Measurements from ENCODE around the gene ARHGAP29. TPM values are rescaled to one million over a fixed set of nuclear protein-coding genes. Genes with fewer than 3 reads are reported as not detected.
A peak's percentile ranks its signal among the peaks of the same experiment; 100 is the strongest.

ARHGAP29 gene
- total and polyA plus RNA-seq, 7 experiments from 2014 or later = 0.02 to 0.37 (median 0.13) TPM; not detected in 4

DNA sequence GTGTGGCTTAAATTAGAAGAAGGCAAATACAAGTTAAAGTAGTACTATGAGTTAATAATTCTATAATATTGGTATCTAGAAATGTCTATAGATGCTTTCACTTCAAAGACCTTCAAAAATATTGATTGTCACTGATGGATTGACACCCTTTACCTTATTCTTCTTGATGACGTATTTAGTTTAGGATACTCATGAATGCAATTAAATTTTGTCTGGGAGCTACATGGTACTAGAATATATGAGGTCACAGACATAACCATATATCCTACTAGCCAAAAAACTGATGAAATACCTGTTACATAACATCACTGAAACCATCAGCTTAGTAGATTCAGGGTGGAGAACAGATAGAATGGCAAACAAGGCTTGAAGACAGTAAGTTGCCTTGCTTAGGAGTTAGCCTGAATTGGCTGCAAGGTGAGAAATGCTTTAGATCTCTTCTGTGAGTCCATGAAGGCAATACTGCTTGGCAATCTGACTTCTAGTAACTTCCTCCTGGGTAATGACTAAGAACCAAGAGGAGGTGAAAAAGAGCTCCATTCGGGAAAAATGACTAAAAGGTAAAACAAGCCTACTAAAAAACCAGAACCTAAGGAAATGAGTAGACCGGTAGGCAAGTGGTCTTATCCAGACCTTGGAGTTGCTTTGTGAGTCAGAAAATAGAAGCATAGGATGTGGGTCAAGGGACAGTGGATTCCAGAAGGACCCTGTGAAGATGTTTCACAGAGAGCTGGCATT lies 16.9 kb upstream of the ARHGAP29 start:
- H3K27ac Mint-ChIP-seq = no peak overlapping the region
- intact Hi-C loops (cut with micrococcal nuclease) = no loop called here
- H3K27me3 ChIP-seq (ENCODE audit: control insufficient read depth in 2 of 2, insufficient read depth in 2 of 2, low read length in 2 of 2) = no peaks in the 10 kb centered on the region
- no peaks in the 10 kb centered on the region for H3K9me3 Mint-ChIP-seq
- H3K27ac ChIP-seq (ENCODE audit: low read depth, low read length) = no peak overlapping the region
- H3K27me3 Mint-ChIP-seq = peaks cover 23 to 53% (median 42%) of the 10 kb centered on the region in 5 donors
- H3K4me1 ChIP-seq (ENCODE audit: control insufficient read depth in 2 of 2, insufficient read depth in 2 of 2, low read length in 2 of 2) = no peaks in the 10 kb centered on the region
- H3K36me3 Mint-ChIP-seq = no peaks in the 10 kb centered on the region
- ChIA-PET CTCF (no interaction called here), POLR2A (no interaction called here)
- H3K4me3 ChIP-seq (ENCODE audit: low read length) = no peak overlapping the region
- ATAC-seq (no peak), DNase-seq (no peak)
- no peaks in the 10 kb centered on the region for H3K36me3 ChIP-seq (ENCODE audit: control insufficient read depth in 2 of 3, insufficient read depth in 3 of 3, low read length in 3 of 3)
- no peak overlapping the region for H3K4me3 Mint-ChIP-seq
- H3K9me3 ChIP-seq (ENCODE audit: control insufficient read depth in 2 of 3, low read length in 3 of 3) = no peaks in the 10 kb centered on the region
- H3K4me1 Mint-ChIP-seq = no peaks in the 10 kb centered on the region

GRCh38 chr1:94253456-94254017 lies 16.2 kb upstream of the ARHGAP29 start:
- ChIA-PET CTCF (no interaction called here), POLR2A (no interaction called here)
- H3K36me3 Mint-ChIP-seq = no peaks in the 10 kb centered on the region
- H3K27me3 ChIP-seq (ENCODE audit: control insufficient read depth in 2 of 2, insufficient read depth in 2 of 2, low read length in 2 of 2) = no peaks in the 10 kb centered on the region
- no peak overlapping the region for H3K4me3 ChIP-seq (ENCODE audit: low read length)
- intact Hi-C loops (cut with micrococcal nuclease) = no loop called here
- ATAC-seq (no peak), DNase-seq (no peak)
- no peak overlapping the region for H3K4me3 Mint-ChIP-seq
- H3K4me1 ChIP-seq (ENCODE audit: control insufficient read depth in 2 of 2, insufficient read depth in 2 of 2, low read length in 2 of 2) = no peaks in the 10 kb centered on the region
- no peak overlapping the region for H3K27ac ChIP-seq (ENCODE audit: low read depth, low read length)
- no peaks in the 10 kb centered on the region for H3K9me3 Mint-ChIP-seq
- peaks cover 30 to 60% (median 46%) of the 10 kb centered on the region in 5 donors for H3K27me3 Mint-ChIP-seq
- H3K9me3 ChIP-seq (ENCODE audit: control insufficient read depth in 2 of 3, low read length in 3 of 3) = no peaks in the 10 kb centered on the region
- H3K36me3 ChIP-seq (ENCODE audit: control insufficient read depth in 2 of 3, insufficient read depth in 3 of 3, low read length in 3 of 3) = no peaks in the 10 kb centered on the region
- H3K4me1 Mint-ChIP-seq = no peaks in the 10 kb centered on the region
- no peak overlapping the region for H3K27ac Mint-ChIP-seq

DNA sequence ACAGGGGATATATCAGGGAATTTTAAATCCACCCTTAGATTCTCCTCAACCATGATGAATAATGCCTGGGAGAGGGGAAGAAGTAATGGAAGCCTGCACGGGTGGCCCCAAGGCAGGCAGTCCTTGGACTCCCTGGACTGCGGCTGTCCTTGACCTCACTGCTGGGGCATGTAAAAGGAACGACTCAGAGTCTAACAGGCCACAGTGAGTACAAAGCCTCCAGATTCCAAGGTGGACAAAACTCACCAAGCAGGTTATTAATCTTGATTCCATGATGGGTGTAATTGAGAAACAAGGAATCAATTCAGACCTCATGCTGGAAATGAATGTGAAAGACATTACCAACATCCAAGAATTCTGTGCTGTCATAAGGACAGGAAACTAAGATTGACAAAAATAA lies 13.0 kb upstream of the ARHGAP29 start:
- H3K36me3 ChIP-seq (ENCODE audit: control insufficient read depth in 2 of 3, insufficient read depth in 3 of 3, low read length in 3 of 3) = no peaks in the 10 kb centered on the region
- H3K4me1 Mint-ChIP-seq = peaks cover 9 to 14% (median 13%) of the 10 kb centered on the region in 7 donors
- intact Hi-C loops (cut with micrococcal nuclease) = no loop called here
- H3K9me3 Mint-ChIP-seq = peaks cover 0 to 7% (median 0%) of the 10 kb centered on the region in 11 donors
- H3K36me3 Mint-ChIP-seq = peaks cover 0 to 5% (median 0%) of the 10 kb centered on the region in 5 donors
- H3K27ac ChIP-seq (ENCODE audit: low read depth, low read length) = no peak overlapping the region
- H3K27me3 Mint-ChIP-seq = peaks cover 50 to 78% (median 59%) of the 10 kb centered on the region in 5 donors
- no peak for DNase-seq
- H3K4me1 ChIP-seq (ENCODE audit: control insufficient read depth in 2 of 2, insufficient read depth in 2 of 2, low read length in 2 of 2) = no peaks in the 10 kb centered on the region
- no peak overlapping the region for H3K4me3 Mint-ChIP-seq
- H3K4me3 ChIP-seq (ENCODE audit: low read length) = no peak overlapping the region
- no peak overlapping the region for H3K27ac Mint-ChIP-seq
- ChIA-PET CTCF (no interaction called here), POLR2A (no interaction called here)
- ATAC-seq = no peak
- H3K27me3 ChIP-seq (ENCODE audit: control insufficient read depth in 2 of 2, insufficient read depth in 2 of 2, low read length in 2 of 2) = no peaks in the 10 kb centered on the region
- no peaks in the 10 kb centered on the region for H3K9me3 ChIP-seq (ENCODE audit: control insufficient read depth in 2 of 3, low read length in 3 of 3)

GRCh38 chr1:94248956-94249688 lies 11.7 kb upstream of the ARHGAP29 start:
- DNase-seq (no peak), ATAC-seq (no peak)
- peaks cover 9 to 14% (median 13%) of the 10 kb centered on the region in 7 donors for H3K4me1 Mint-ChIP-seq
- H3K27me3 Mint-ChIP-seq = peaks cover 57 to 84% (median 63%) of the 10 kb centered on the region in 5 donors
- peak overlapping the region in 3 of 10 donors; percentile 25 to 86 (median 56) for H3K4me3 Mint-ChIP-seq
- H3K36me3 ChIP-seq (ENCODE audit: control insufficient read depth in 2 of 3, insufficient read depth in 3 of 3, low read length in 3 of 3) = no peaks in the 10 kb centered on the region
- no peak overlapping the region for H3K4me3 ChIP-seq (ENCODE audit: low read length)
- no peaks in the 10 kb centered on the region for H3K4me1 ChIP-seq (ENCODE audit: control insufficient read depth in 2 of 2, insufficient read depth in 2 of 2, low read length in 2 of 2)
- peaks cover 0 to 5% (median 0%) of the 10 kb centered on the region in 5 donors for H3K36me3 Mint-ChIP-seq
- H3K27me3 ChIP-seq (ENCODE audit: control insufficient read depth in 2 of 2, insufficient read depth in 2 of 2, low read length in 2 of 2) = no peaks in the 10 kb centered on the region
- ChIA-PET CTCF (no interaction called here), POLR2A (no interaction called here)
- no peaks in the 10 kb centered on the region for H3K9me3 ChIP-seq (ENCODE audit: control insufficient read depth in 2 of 3, low read length in 3 of 3)
- H3K27ac Mint-ChIP-seq = no peak overlapping the region
- no peak overlapping the region for H3K27ac ChIP-seq (ENCODE audit: low read depth, low read length)
- intact Hi-C loops (cut with micrococcal nuclease) = no loop called here
- peaks cover 0 to 10% (median 5%) of the 10 kb centered on the region in 11 donors for H3K9me3 Mint-ChIP-seq

DNA sequence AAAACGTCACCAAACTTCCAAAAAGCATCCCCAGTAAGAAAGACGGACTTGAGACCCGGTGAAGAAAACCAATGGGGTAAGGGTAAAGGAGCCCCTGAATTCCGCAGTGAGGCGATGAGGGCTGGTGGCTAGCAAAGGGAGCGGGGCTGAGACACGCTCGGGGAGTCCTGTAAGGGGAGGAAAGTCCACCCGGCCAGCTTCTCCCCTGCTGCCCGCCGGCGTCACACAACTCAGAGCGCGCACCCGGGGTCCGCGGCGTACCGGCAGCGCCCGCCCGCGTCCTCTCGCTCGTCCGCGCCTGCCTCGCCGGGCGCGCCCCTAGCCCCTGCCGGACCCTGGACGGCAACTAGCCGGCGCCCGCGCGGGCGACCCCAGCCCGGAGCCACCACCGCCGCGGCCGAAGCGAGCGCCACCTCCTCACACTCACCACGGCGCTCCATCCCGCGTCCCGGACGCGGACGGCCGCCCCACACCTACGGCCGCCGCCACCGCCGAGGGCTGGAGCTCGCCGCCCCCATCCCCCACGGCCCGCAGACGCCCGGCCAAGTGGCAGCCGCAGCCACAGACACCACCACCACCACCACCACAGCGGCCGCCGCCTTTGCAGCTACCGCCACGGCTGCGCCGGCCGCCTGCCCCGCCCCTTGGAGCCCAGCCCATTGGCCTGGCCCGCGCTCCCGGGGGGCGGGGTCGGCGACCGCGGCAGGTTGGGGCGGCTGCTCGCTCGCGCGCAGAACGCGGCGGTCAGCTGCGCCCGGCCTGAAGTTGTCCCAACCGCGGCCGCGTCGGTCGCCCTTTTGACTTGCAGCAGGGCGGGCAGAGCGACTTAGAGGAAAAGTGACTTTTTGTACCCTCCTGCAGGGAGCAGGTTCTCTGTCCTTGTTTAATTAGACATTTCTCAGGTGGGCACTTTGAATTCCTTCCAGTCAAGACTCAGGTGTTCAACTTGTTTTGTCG lies 10.0 kb upstream of the ARHGAP29 start:
- H3K4me3 Mint-ChIP-seq = peak overlapping the region; percentile 58 to 89 (median 85)
- H3K36me3 ChIP-seq (ENCODE audit: control insufficient read depth in 2 of 3, insufficient read depth in 3 of 3, low read length in 3 of 3) = no peaks in the 10 kb centered on the region
- peaks cover 6 to 27% (median 20%) of the 10 kb centered on the region in 11 donors for H3K9me3 Mint-ChIP-seq
- H3K4me1 ChIP-seq (ENCODE audit: control insufficient read depth in 2 of 2, insufficient read depth in 2 of 2, low read length in 2 of 2) = no peaks in the 10 kb centered on the region
- peak in 3 of 9 donors; percentile 8 to 44 (median 17) for DNase-seq
- peaks cover 70 to 85% (median 74%) of the 10 kb centered on the region in 5 donors for H3K27me3 Mint-ChIP-seq
- peaks cover 9 to 14% (median 13%) of the 10 kb centered on the region in 7 donors for H3K4me1 Mint-ChIP-seq
- intact Hi-C loops (cut with micrococcal nuclease) = no loop called here
- peak; percentile 76 for ATAC-seq
- H3K27ac ChIP-seq (ENCODE audit: low read depth, low read length) = no peak overlapping the region
- POLR2A ChIA-PET = no interaction called here
- CTCF ChIA-PET = no interaction called here
- no peak overlapping the region for H3K4me3 ChIP-seq (ENCODE audit: low read length)
- H3K9me3 ChIP-seq (ENCODE audit: control insufficient read depth in 2 of 3, low read length in 3 of 3) = no peaks in the 10 kb centered on the region
- peaks cover 0 to 18% (median 0%) of the 10 kb centered on the region in 5 donors for H3K36me3 Mint-ChIP-seq
- no peak overlapping the region for H3K27ac Mint-ChIP-seq
- no peaks in the 10 kb centered on the region for H3K27me3 ChIP-seq (ENCODE audit: control insufficient read depth in 2 of 2, insufficient read depth in 2 of 2, low read length in 2 of 2)

DNA sequence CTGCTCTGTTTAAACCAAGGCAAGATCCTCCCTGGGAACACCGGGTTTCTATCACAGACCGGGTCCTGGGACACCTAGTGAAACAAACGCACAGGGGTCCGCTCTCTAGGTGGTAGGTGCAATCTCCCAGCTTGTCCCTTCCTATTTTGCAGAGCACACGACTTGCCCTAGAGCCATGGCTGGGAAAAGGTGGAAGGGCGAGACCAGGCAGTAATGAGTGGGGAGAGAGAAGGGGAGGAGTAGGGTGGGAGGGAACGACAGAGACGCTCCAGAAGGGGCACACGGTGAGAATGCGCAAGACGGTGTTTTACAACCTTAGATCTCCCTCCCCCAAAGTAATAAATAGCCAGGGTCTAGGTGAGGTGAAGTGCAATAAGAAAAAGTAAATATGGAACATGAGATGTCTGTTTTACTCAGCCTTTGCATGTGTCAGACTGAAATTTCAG lies 9.3 kb upstream of the ARHGAP29 start:
- Histone ChIP-seq H3K36me3 (ENCODE audit: control insufficient read depth in 2 of 3, insufficient read depth in 3 of 3, low read length in 3 of 3) (no peaks in the 10 kb centered on the region), H3K27me3 (ENCODE audit: control insufficient read depth in 2 of 2, insufficient read depth in 2 of 2, low read length in 2 of 2) (no peaks in the 10 kb centered on the region), H3K9me3 (ENCODE audit: control insufficient read depth in 2 of 3, low read length in 3 of 3) (no peaks in the 10 kb centered on the region), H3K27ac (ENCODE audit: low read depth, low read length) (no peak overlapping the region), H3K4me3 (ENCODE audit: low read length) (no peak overlapping the region), H3K4me1 (ENCODE audit: control insufficient read depth in 2 of 2, insufficient read depth in 2 of 2, low read length in 2 of 2) (no peaks in the 10 kb centered on the region)
- POLR2A ChIA-PET = no interaction called here
- CTCF ChIA-PET = no interaction called here
- Mint-ChIP-seq H3K9me3 (peaks cover 6 to 34% (median 27%) of the 10 kb centered on the region in 11 donors), H3K27ac (no peak overlapping the region), H3K27me3 (peaks cover 76 to 85% (median 80%) of the 10 kb centered on the region in 5 donors), H3K36me3 (peaks cover 0 to 25% (median 0%) of the 10 kb centered on the region in 5 donors), H3K4me1 (peaks cover 9 to 14% (median 13%) of the 10 kb centered on the region in 7 donors), H3K4me3 (peak overlapping the region; percentile 54 to 89 (median 80))
- DNase-seq (no peak), ATAC-seq (no peak)
- intact Hi-C loops (cut with micrococcal nuclease) = no loop called here
